ENCODE data around the gene VPS37C.

The VPS37C gene

DNA sequence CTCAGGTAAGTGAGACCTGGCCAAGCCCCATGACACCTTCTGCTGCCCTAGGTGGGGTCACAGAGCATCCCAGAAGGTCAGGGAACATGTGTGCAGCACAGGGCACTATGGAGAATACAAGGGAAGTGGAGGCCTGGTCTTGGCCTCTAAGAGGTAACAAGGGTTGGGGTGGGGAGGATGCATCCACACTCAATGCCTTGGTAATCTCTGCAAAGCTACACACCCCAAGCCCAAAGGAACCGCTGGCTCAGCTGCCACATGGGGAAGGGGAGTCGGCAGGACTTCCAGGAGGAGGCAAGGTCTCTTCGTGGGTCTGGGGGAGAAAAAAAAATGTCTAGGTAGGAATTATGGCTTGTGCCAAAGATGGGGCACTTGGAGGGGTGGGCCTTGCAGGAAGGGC is 41.7 kb downstream of the VPS37C start:
- Histone ChIP-seq H3K4me3 (ENCODE audit: low read length) (no peak overlapping the region), H3K9me3 (ENCODE audit: control insufficient read depth, low read depth, low read length) (no peaks in the 10 kb centered on the region), H3K4me1 (ENCODE audit: control insufficient read depth, low read depth, low read length) (no peaks in the 10 kb centered on the region), H3K9ac (ENCODE audit: low read length) (no peak overlapping the region), H3K27ac (ENCODE audit: low read length) (no peak overlapping the region), H3K27me3 (ENCODE audit: control insufficient read depth, insufficient read depth, low read length) (no peaks in the 10 kb centered on the region), H3K36me3 (ENCODE audit: control insufficient read depth, low read depth, low read length) (no peaks in the 10 kb centered on the region)

DNA sequence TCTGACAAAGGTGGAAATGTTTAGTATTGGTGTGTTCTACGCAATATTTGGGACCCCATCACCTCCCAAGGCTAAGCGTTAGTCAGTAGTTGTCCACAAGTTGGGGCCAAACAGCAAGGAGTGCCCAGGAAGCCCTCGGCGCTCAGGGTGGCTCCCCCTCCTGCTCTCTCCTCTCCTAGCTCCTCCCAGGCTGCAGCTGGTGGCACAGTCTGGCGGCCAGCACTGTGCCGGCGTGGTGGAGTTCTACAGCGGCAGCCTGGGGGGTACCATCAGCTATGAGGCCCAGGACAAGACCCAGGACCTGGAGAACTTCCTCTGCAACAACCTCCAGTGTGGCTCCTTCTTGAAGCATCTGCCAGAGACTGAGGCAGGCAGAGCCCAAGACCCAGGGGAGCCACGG is 42.2 kb downstream of the VPS37C start:
- no peak overlapping the region for H3K9ac ChIP-seq (ENCODE audit: low read length)
- no peaks in the 10 kb centered on the region for H3K4me1 ChIP-seq (ENCODE audit: control insufficient read depth, low read depth, low read length)
- H3K9me3 ChIP-seq (ENCODE audit: control insufficient read depth, low read depth, low read length) = no peaks in the 10 kb centered on the region
- no peak overlapping the region for H3K4me3 ChIP-seq (ENCODE audit: low read length)
- no peaks in the 10 kb centered on the region for H3K27me3 ChIP-seq (ENCODE audit: control insufficient read depth, insufficient read depth, low read length)
- no peak overlapping the region for H3K27ac ChIP-seq (ENCODE audit: low read length)
- H3K36me3 ChIP-seq (ENCODE audit: control insufficient read depth, low read depth, low read length) = no peaks in the 10 kb centered on the region

- Histone ChIP-seq H3K27ac (ENCODE audit: low read length) (no peak overlapping the region), H3K4me1 (ENCODE audit: control insufficient read depth, low read depth, low read length) (no peaks in the 10 kb centered on the region), H3K9ac (ENCODE audit: low read length) (no peak overlapping the region), H3K36me3 (ENCODE audit: control insufficient read depth, low read depth, low read length) (no peaks in the 10 kb centered on the region), H3K27me3 (ENCODE audit: control insufficient read depth, insufficient read depth, low read length) (no peaks in the 10 kb centered on the region), H3K9me3 (ENCODE audit: control insufficient read depth, low read depth, low read length) (no peaks in the 10 kb centered on the region), H3K4me3 (ENCODE audit: low read length) (no peak overlapping the region)
These were observed 42.8 kb downstream of the VPS37C start for GRCh38 chr11:61118406-61118805.

DNA sequence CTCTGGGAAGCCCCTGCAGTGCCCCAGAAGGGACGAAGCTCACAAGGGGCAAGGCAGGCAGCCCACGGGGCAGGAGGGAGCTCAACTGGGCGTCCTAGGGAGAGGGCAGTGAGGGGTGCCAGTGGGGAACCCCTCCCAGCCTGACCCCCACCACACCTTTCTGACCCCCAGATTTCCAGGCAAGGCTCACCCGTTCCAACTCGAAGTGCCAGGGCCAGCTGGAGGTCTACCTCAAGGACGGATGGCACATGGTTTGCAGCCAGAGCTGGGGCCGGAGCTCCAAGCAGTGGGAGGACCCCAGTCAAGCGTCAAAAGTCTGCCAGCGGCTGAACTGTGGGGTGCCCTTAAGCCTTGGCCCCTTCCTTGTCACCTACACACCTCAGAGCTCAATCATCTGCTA is 43.2 kb downstream of the VPS37C start:
- H3K27me3 ChIP-seq (ENCODE audit: control insufficient read depth, insufficient read depth, low read length) = no peaks in the 10 kb centered on the region
- no peaks in the 10 kb centered on the region for H3K9me3 ChIP-seq (ENCODE audit: control insufficient read depth, low read depth, low read length)
- no peaks in the 10 kb centered on the region for H3K4me1 ChIP-seq (ENCODE audit: control insufficient read depth, low read depth, low read length)
- H3K27ac ChIP-seq (ENCODE audit: low read length) = no peak overlapping the region
- H3K36me3 ChIP-seq (ENCODE audit: control insufficient read depth, low read depth, low read length) = no peaks in the 10 kb centered on the region
- no peak overlapping the region for H3K9ac ChIP-seq (ENCODE audit: low read length)
- H3K4me3 ChIP-seq (ENCODE audit: low read length) = no peak overlapping the region

- Histone ChIP-seq H3K9ac (ENCODE audit: low read length) (no peak overlapping the region), H3K36me3 (ENCODE audit: control insufficient read depth, low read depth, low read length) (no peaks in the 10 kb centered on the region), H3K27me3 (ENCODE audit: control insufficient read depth, insufficient read depth, low read length) (no peaks in the 10 kb centered on the region), H3K9me3 (ENCODE audit: control insufficient read depth, low read depth, low read length) (no peaks in the 10 kb centered on the region), H3K27ac (ENCODE audit: low read length) (no peak overlapping the region), H3K4me3 (ENCODE audit: low read length) (no peak overlapping the region), H3K4me1 (ENCODE audit: control insufficient read depth, low read depth, low read length) (no peaks in the 10 kb centered on the region)
These were observed 44.1 kb downstream of the VPS37C start for GRCh38 chr11:61117168-61117520.

DNA sequence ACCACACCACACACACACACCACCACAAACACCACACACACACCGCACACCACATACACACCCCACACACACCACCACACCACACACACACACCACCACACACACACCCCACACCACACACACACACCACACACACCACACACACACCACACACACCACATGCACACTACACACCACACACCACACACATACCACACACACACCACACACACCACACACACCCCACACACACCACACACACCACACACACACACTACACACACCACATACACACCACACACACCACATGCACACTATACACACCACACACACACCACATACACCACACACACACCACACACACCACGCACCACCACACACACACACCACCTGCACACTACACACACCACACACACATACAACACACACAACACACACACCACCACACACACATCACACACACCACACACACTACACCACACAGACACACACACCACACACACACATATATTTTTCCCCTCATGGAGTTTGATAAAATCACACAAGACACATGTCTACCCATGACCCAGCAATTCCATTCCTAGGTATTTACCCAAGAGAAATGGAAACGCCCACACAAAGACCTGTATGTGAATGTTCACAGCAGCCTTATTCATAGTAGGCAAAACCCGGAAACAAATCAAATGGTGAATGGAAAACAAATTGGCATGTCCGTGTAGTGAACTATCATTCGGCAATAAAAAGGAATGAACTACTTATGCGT is 44.6 kb downstream of the VPS37C start:
- Histone ChIP-seq H3K36me3 (ENCODE audit: control insufficient read depth, low read depth, low read length) (no peaks in the 10 kb centered on the region), H3K27me3 (ENCODE audit: control insufficient read depth, insufficient read depth, low read length) (no peaks in the 10 kb centered on the region), H3K4me1 (ENCODE audit: control insufficient read depth, low read depth, low read length) (no peaks in the 10 kb centered on the region), H3K9me3 (ENCODE audit: control insufficient read depth, low read depth, low read length) (no peaks in the 10 kb centered on the region), H3K4me3 (ENCODE audit: low read length) (no peak overlapping the region), H3K9ac (ENCODE audit: low read length) (no peak overlapping the region), H3K27ac (ENCODE audit: low read length) (no peak overlapping the region)

- no peaks in the 10 kb centered on the region for H3K4me1 ChIP-seq (ENCODE audit: control insufficient read depth, low read depth, low read length)
- no peak overlapping the region for H3K4me3 ChIP-seq (ENCODE audit: low read length)
- H3K36me3 ChIP-seq (ENCODE audit: control insufficient read depth, low read depth, low read length) = no peaks in the 10 kb centered on the region
- no peak overlapping the region for H3K9ac ChIP-seq (ENCODE audit: low read length)
- H3K27ac ChIP-seq (ENCODE audit: low read length) = no peak overlapping the region
- no peaks in the 10 kb centered on the region for H3K27me3 ChIP-seq (ENCODE audit: control insufficient read depth, insufficient read depth, low read length)
- no peaks in the 10 kb centered on the region for H3K9me3 ChIP-seq (ENCODE audit: control insufficient read depth, low read depth, low read length)
These were observed 45.6 kb downstream of the VPS37C start for GRCh38 chr11:61115498-61116224.

- H3K27me3 ChIP-seq (ENCODE audit: control insufficient read depth, insufficient read depth, low read length) = no peaks in the 10 kb centered on the region
- no peaks in the 10 kb centered on the region for H3K4me1 ChIP-seq (ENCODE audit: control insufficient read depth, low read depth, low read length)
- H3K9me3 ChIP-seq (ENCODE audit: control insufficient read depth, low read depth, low read length) = no peaks in the 10 kb centered on the region
- H3K4me3 ChIP-seq (ENCODE audit: low read length) = no peak overlapping the region
- no peak overlapping the region for H3K9ac ChIP-seq (ENCODE audit: low read length)
- no peaks in the 10 kb centered on the region for H3K36me3 ChIP-seq (ENCODE audit: control insufficient read depth, low read depth, low read length)
- no peak overlapping the region for H3K27ac ChIP-seq (ENCODE audit: low read length)
These were observed 46.3 kb downstream of the VPS37C start for GRCh38 chr11:61114913-61115312.

- Histone ChIP-seq H3K4me3 (ENCODE audit: low read length) (no peak overlapping the region), H3K9me3 (ENCODE audit: control insufficient read depth, low read depth, low read length) (no peaks in the 10 kb centered on the region), H3K4me1 (ENCODE audit: control insufficient read depth, low read depth, low read length) (no peaks in the 10 kb centered on the region), H3K27ac (ENCODE audit: low read length) (no peak overlapping the region), H3K27me3 (ENCODE audit: control insufficient read depth, insufficient read depth, low read length) (no peaks in the 10 kb centered on the region), H3K36me3 (ENCODE audit: control insufficient read depth, low read depth, low read length) (no peaks in the 10 kb centered on the region), H3K9ac (ENCODE audit: low read length) (no peak overlapping the region)
These were observed 48.0 kb downstream of the VPS37C start for GRCh38 chr11:61113201-61113600.

- no peaks in the 10 kb centered on the region for H3K9me3 ChIP-seq (ENCODE audit: control insufficient read depth, low read depth, low read length)
- no peak overlapping the region for H3K27ac ChIP-seq (ENCODE audit: low read length)
- no peak overlapping the region for H3K4me3 ChIP-seq (ENCODE audit: low read length)
- H3K27me3 ChIP-seq (ENCODE audit: control insufficient read depth, insufficient read depth, low read length) = no peaks in the 10 kb centered on the region
- no peaks in the 10 kb centered on the region for H3K4me1 ChIP-seq (ENCODE audit: control insufficient read depth, low read depth, low read length)
- H3K36me3 ChIP-seq (ENCODE audit: control insufficient read depth, low read depth, low read length) = no peaks in the 10 kb centered on the region
- H3K9ac ChIP-seq (ENCODE audit: low read length) = no peak overlapping the region
These were observed 48.7 kb downstream of the VPS37C start for GRCh38 chr11:61112575-61112974.

DNA sequence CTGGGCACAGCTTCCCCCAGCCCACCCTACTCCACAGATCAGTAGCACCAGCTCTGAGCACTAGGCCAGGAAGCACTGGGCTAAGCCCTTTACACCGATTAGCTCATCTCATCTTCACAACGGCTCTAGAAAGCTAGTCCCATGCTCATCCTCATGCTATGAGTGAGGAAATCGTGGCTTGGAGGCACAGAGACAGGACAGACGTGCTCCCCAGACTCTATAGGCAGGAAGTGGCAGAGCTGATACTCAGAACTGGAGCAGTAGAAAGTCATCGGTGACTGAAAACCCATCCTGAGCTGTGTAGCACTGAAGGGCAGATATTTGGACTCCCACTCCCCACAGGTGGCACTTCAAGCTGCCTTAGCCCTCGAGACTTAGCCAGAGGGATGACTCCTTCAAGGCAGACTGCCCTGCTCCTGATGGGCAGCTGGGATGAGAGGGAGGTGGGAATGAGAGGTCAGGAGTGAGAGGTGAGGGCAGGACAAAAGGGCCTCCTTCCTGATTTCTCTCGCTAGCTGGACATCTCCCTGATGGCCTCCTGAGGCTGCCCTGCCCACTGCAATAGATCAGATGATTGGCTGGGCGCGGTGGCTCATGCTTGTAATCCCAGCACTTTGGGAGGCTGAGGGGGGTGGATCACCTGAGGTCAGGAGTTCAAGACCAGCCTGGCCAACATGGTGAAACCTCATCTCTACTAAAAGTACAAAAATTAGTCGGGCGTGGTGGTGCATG is 49.3 kb downstream of the VPS37C start:
- no peaks in the 10 kb centered on the region for H3K9me3 ChIP-seq (ENCODE audit: control insufficient read depth, low read depth, low read length)
- no peak overlapping the region for H3K9ac ChIP-seq (ENCODE audit: low read length)
- no peaks in the 10 kb centered on the region for H3K36me3 ChIP-seq (ENCODE audit: control insufficient read depth, low read depth, low read length)
- no peaks in the 10 kb centered on the region for H3K4me1 ChIP-seq (ENCODE audit: control insufficient read depth, low read depth, low read length)
- H3K27me3 ChIP-seq (ENCODE audit: control insufficient read depth, insufficient read depth, low read length) = no peaks in the 10 kb centered on the region
- H3K27ac ChIP-seq (ENCODE audit: low read length) = no peak overlapping the region
- no peak overlapping the region for H3K4me3 ChIP-seq (ENCODE audit: low read length)

Measured in iPS-18a (cell line).